Caki2 (cell line): ENCODE measurements around the gene PIP5K1B. TPM values are rescaled to one million over a fixed set of nuclear protein-coding genes. Genes with fewer than 3 reads are reported as not detected.

Experiments used
- DNase-seq: peaks from one replicate; pipeline ENCODE4 v3.0.0-alpha.2; 2015; ENCODE audit warnings: low read depth
- in situ Hi-C: cut with HindIII; loops from 2 replicates; pipeline ENCODE4 v1.10.0; 2016; ENCODE audit warnings: low sequenced_read_pairs, low pct_unique_long_range_greater_than_20kb, mixed read lengths
- total RNA-seq: library from RNA; depleted of rRNA; stranded (reverse); fragments of >200 nt; shearing (Covaris generic); gene quantifications from 2 replicates; pipeline ENCODE4 v1.2.3, GENCODE V29; 2014; ENCODE audit warnings: low replicate concordance

PIP5K1B gene
- total RNA-seq, 1 experiment from 2014 or later, result not detected

DNA sequence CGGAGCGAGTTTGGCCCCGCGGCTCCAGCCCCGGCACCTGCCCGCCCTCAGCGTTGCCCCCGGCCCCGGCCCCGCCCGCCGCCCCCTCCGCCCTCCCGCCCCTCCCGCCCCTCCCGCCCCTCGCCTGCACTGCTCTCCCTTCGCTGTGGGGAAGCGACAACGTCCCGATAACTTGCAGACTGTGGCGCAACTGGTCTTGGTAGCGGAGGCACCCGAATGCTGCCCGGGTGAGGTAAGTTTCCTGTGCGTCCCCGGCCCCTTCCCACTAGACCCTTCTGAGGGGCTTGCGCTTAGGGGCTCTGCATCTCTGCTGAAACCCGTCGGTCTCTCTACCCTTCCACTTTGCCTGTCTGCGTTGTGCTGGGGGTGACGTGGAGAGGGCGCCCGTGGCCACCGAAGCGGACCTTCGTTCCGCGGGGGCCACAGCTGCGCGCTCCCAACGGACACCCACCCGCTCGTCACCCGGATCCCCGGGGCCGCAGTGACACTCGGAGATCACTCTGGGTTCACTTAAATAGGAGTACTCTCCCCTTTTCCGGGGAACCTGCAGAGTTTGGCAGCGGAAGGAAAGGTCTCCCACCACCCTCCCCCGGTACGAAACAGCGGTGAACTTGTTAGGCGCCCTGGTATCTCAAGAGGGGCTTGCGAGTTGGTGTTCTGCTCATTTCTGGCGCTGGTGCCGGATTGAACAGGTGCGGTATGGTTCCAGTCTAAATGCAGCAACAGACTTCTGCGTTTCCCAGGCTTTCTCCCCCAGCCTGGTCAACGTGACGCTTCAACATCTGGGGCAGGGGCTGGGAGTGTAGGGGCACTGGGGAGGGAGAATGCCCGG, 707 bp downstream of the PIP5K1B start:
- no peak for DNase-seq
- in situ Hi-C loops, result no loop called here

DNA sequence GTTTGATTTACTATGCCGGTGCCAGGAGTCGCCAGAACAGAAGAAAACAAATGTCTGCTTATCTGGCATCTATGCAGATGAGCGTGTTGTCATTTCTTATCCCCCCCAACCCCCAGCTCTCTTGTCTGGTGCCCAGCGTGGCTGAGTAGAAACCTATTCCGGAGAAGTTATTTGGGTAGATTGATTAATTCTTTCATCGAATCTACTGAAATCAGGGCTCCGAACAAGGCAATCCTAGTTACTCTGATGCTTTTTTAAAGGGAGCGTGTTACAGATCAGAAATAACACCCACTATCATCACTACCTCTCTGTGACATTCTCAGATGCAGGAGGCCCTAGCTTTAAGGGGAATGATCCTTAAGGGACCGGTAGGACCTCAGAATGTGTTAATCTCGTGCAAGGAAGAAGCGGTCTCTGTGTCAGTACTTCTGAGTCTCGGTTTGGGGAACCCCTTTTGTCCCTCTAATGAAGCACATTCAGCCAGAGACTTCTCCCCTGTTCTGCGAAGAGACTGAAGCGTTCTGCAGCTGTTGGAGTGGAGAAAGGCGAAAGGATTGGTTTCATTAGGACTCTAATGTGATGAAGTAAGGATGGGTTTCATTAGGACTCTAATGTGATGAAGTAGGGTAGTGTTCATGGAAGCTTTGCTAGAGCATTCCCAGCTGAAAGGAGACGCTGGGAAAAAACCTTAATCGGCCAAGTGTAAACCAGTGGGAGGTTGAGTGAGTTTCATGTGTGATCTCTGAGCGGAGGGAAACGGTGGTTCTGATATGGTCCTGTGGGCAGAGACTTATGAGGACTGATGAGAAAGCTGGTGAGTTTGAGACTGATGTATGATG, 1.5 kb downstream of the PIP5K1B start:
- in situ Hi-C loops, result no loop called here
- DNase-seq, result no peak

DNA sequence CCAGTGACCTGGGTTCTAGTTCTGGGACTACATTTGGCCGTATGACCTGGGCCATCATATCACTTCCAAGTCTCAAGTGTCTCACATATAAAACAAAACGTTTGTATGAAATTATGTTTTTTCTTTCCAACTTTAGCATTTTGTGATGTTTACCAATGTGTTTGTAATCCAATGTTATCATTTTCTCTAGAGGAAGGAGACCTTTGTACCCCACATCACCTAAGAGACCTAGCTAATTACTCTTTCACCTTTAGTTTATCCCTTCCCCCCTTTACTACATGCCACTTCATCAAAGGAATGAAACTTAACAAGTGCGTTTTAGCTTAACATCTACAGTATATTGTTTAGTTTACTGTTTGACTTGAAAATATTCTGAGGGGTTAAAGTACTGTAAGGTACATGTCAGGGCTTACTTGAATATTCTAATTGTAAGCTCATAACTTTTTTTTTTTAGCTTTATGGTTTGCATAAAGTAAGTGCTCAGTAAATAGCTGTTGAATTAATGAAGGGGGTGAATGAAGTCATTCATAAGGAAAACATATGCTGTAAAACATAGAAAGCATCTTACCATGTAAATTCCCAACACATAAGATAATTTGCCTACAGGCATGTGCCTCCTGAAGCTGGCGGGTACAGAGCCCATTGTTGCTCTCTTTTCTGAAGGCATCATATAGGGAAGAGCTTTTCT, 2.9 kb downstream of the PIP5K1B start:
- no peak for DNase-seq
- in situ Hi-C loops, result no loop called here

DNA sequence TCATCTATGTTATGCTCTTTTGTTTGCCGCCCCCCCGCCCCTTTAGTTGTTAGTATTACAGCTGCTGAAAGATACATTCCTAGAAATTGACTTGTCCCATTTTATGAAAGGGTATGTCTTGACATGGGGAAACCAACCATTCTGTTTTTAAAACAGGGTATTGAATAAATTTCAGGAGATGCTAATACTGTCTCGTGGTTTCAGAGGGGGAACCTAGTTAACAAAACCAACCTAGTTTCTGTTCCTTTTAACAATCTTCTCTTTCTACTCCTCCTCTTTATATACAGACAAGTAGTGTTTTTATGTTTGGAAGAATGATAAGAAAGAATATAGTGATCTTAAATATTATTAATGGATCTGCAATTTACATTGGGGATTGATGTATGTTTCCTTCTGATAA, 3.5 kb downstream of the PIP5K1B start:
- in situ Hi-C loops, result no loop called here
- DNase-seq, result no peak

DNA sequence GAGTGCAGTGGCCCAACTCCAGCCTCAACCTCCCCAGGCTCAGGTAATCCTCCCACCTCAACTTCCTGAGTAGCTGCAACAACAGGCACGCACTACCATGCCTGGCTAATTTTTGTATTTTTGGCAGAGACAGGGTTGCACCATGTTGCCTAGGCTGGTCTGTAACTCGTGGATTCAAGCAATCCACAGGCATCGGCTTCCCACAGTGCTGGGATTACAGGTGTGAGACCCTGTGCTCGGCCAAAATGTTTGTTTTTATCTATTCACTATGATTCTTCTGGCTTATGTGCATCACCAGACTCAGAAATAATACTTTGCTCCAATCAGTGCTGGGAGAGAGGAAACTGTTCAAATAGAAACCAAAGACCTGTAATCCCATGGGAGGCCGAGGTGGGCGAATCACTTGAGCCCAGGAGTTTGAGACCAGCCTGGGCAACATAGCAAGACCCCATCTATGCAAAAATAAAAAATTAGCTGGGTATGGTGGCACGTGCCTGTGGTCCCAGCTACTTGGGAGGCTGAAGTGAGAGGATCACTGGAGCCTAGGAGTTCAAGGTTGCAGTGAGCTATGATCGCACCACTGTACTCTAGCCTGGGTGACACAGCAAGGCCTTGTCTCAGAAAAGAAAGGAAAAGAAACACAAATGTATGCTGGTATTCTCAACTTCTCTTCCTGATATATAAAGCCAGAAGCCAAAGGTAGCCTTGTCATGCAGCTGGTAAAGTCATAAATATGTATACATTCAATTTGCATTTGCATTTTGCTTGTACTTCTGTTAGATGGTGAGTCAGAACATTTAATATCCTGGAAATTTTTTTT, 4.5 kb downstream of the PIP5K1B start:
- no peak for DNase-seq
- in situ Hi-C loops, result no loop called here

DNA sequence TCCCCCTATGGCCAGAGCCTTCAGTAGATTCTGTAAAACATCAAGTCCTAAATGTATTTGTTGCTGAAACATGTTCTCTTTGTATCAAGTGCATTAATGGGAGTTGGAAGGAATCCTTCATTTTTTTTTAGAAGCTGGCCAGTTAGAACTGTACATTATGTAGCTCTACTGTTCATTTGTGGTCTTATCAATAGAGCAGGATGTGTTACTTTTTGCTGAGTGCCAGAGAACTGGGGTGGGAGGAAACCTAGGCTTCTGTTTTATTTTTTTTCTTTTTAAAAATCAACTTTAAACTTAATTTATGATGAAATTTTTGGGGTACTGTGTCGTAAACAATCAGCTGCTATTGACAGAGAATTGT, 5.1 kb downstream of the PIP5K1B start:
- in situ Hi-C loops, result no loop called here

DNA sequence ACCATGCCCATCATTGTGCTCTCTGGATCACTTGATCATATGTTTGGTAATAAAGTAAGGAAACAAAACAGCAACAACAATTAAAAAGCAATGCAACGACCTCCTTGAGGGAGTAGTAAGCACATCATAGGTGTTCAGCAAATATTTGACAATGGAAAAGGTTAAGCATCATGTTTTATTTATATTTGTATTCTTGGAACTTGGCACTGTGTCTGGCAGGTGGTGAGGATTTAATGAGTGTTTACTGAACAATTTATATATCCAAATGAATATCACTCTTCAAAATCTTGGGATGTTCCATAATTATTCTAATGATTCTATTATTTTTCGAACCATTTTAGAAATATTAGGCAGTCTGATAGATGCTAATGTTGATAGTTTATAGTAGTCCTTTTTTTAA, 6.2 kb downstream of the PIP5K1B start:
- in situ Hi-C loops, result no loop called here
- no peak for DNase-seq

More for the DNA sequence above, 5.1 kb downstream of the PIP5K1B start:
- no peak for DNase-seq

DNA sequence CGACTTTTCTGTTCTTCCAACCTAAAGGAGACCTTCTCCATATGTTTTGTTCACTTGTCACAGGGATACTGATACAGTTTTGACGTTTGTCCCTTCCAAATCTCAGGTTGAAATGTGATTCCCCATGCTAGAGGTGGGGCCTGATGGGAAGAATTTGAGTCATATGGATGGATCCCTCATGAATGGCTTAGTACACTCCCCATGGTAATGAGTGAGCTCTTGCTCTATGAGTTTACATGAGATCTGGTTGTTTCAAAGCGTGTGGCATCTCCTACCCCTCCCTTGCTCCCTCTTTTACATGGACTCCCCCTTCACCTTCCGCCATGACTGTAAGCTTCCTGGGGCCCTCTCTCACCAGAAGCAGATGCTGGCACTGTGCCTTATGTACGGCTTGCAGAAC, 6.9 kb downstream of the PIP5K1B start:
- in situ Hi-C loops, result no loop called here
- DNase-seq, result no peak

DNA sequence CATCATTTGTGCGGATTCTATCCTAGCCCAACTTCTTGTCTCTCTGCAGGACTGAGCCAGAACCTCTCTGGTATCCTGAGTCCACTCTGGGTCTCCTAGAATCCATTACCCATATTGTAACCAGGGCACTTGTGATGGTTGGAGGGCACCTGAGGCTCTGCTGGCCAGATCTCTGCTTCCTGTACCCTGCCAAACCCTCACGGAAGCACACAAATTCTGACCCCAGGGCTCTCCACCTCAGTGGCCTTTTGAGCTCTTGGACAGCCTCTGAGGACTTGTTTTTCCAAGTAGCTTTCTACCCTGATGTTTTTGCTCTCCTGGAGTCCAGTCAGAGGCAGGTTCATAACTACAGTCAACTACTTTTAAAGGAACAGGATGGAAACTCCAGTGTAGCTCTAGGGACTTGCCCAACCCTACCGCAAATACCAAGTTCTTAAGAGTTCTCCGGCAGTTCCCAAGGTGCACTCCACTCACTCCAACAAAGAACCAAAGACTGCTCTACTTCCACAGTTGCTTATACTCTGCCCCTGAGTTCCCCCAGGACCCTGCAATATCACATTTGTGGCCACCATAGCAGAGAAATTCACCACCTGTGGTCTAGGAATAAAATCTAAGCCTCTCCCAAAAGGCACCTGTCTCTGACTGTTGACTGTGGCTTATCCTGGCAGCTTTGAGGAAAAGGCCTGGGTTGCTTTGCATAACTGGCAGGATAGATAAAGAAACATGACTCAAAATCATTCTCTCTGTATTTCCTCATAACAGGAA, 9.6 kb downstream of the PIP5K1B start:
- DNase-seq, result no peak
- in situ Hi-C loops, result no loop called here

DNA sequence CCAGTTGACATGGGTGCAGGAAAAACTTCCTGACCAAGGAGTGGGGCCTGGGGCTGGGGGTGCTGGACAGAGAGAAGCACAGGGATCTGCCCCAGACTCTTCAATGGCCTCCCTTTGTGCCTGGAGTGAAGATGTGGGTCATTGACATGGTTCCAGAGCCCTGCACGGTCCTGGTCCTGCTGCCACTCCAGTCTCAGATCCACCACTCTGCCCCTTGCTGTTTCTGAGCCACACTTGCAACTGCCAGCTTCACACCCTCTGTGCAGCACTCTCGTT, 10.1 kb downstream of the PIP5K1B start:
- in situ Hi-C loops, result no loop called here
- no peak for DNase-seq

DNA sequence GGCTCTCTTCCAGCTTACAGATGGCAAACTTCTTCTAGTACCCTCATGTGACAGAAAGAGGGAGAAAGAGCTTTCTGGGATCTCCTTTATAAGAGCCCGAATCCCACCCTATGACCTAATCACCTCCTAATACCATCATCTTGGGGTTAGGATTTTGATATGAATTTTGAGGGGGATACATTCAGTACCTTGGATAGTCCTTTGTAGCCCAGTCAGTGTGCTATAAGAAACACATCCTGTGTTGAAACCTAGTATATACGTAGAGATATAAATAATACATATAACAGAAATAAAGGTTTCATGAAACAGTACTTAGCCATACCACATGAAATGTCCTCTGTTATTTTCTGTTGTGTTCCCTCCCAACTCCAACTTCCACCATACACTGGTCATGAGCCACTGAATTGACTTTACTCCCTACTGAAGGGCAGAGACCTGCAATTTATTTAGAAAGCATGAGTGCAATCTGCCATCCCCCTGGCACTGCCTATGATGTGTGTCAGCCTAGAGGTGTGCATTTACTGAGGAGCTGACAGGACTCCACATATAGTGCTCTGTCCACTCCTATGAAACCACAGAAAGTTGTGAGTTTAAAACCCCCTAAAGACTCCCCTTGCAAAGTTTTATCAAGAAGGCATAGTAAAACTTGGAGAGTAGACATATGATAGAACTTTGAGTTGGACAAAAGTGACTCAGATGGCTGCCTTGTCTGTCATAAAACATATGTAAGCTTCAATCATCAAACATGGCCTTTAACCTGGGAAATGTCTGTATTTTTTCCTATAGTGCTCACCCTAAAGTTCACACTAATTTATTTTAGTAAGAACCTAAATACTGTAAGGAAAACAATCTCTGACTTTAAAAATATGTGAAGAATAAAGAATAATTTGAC, 12.8 kb downstream of the PIP5K1B start:
- in situ Hi-C loops, result no loop called here
- no peak for DNase-seq

DNA sequence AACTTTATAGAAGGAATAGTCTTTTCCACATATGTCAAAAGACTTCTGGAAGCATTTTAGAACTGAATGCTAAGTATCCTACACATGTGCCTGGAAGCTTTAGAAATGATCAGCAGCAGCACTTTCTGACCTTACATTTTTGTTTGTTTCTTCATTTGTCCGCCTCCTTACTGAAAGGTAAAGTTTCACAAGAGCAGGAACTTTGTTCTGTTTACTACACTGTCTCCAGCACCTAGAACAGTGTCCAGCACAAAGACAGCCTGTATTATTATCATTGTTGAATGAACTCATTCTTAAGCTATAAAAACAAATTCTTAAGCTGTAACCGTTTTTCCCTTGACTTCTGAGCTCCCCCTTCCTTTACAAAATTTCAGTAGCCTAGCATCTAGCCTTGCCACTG, 14.8 kb downstream of the PIP5K1B start:
- DNase-seq, result no peak
- in situ Hi-C loops, result no loop called here

DNA sequence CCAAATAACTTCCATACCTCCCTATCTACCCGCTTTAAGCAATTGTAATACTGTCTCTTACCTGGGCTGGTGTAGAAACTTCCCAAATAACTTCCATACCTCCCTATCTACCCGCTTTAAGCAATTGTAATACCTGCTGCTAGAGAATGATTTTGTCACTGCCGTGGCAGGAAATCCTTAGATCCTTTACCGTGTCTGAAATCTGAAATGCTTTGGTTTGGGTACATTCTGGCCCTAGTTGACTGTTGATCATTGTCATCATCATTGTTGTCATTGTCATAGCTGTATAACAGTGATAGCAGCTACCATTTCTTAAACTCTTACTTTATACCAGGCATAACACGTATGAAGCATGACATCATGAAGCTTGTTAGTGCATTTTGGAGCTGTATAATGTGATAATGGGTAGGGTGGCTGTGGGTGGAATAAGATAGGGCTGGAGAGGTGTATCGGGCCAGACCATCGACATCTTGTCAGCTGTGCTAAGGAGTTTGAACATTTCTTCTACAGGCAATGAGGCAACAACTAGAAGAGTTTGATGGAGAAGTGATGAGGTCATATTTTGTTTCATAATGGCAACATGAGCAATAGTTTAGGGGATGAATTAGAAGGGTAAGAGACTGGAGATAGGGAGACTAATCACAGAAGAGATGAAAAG, 15.7 kb downstream of the PIP5K1B start:
- in situ Hi-C loops, result no loop called here
- no peak for DNase-seq

DNA sequence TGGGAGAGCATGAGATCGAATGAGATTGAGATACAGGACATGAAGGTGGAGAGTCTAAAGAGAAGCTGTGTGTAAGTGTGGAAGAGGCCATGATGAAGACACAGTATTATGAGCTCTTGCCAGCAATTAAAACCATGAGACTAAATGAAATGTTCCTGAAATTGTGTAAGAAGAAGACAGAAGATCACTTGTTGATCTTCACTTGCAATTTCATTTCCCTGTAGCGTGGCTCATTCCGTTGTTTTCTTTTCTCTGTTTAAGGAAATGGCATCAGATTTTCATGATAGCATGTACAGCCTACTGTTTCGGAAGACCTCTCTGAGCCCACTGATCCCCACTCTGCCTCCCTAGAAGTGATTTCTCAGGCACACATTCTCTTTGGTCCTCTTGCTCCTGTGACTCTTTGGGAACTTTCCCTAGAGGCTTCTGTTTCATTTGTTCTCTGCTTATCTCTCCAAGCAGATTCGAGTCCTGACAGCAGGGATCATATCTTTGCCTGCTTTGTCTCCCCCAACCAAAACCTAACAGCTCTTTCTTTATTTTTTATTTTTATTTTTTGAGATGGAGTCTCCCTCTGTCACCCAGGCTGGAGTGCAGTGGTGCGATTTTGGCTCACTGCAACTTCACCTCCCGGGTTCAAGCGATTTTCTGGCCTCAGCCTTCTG, 16.8 kb downstream of the PIP5K1B start:
- DNase-seq, result no peak
- in situ Hi-C loops, result no loop called here

DNA sequence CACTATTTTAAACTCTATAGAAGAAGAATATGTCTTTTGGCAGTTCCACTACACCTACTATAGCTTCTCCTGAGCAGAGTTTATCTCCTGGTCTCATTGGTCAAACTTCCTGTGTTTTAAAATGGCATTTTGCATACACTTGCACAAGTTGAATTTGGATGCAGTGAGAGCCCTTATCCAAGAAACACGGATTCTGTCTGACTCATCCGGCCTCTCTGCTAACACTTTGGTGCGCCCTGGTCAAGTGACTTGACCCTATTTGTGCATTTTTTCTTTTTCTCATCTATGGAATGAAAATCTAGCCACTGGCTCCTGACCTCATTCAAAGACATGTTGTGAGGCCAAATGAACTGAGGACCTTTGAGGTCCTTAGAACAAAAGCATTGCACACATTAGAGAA, 20.0 kb downstream of the PIP5K1B start:
- in situ Hi-C loops, result no loop called here
- no peak for DNase-seq

DNA sequence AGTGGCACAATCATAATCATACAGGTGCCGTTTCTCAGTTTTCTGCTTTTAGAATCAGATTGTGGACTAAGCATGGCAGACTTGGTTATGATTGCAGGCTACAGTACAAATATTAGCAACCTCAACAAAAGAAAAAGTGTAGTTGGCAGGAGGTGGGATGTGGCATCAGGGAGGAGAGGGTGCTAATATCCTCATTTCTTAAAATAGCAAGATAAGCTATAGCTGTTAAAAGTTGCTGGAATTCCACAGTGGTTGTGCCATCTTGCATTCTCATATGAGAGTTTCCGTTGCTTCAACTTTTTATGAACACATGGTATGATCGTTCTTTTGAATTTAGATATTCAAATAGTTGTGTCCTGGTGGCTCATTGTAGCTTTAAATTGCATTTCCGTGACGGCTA, 21.4 kb downstream of the PIP5K1B start:
- in situ Hi-C loops, result no loop called here
- no peak for DNase-seq
